Stimulated activated CD8-positive, alpha-beta memory T cell treated with anti-CD3 and anti-CD28 coated beads, Interleukin-7, amount 100 ng/mL, for 48 hours (primary cell): ENCODE results near the gene RGPD8.

ENCODE experiments used
- DNase-seq, 2 donors: peaks; one replicate each; pipeline ENCODE4 v3.0.0-alpha.2; 2020; ENCODE audit warnings: low read depth in 1 of 2; ENCODE audit errors: extremely low read depth in 1 of 2

The RGPD8 gene

DNA sequence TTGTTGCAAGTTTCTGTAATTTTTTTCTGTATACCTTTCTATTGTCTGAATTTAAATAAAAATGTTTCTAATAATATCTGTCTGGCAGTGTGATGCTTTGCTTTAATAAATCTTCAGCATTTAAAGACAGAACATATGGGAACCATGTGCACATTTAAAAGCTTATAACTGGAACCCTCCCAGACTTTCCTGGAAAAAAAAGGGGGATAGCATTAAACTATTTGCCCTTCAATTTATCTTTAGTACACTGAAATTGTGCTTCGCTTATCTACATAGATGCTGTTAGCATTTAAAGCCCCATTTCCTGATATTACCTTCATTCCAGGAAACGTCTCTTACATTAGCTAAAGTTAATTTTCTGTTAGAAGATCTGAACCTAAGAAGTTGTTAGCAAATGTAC, 93.5 kb downstream of the RGPD8 start:
- DNase-seq: no peak

DNA sequence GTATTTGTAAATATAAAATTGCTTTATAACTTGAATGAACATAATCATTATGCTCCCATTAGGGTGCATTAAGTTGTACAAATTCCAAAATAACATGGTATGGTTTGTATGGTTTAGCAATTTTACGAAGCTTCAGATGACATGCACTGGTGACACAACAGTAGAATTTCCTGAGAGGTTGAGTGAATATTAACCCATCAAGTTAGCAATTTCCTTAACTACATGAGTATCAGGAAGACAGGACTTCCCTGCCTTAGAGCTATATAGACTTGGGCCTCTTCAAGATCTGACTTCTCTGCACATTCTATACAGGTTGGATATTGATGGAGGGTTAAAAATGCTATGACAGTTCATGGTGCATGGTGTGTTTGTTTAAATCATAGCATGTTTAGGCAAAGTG, 97.8 kb downstream of the RGPD8 start:
- DNase-seq: no peak

DNA sequence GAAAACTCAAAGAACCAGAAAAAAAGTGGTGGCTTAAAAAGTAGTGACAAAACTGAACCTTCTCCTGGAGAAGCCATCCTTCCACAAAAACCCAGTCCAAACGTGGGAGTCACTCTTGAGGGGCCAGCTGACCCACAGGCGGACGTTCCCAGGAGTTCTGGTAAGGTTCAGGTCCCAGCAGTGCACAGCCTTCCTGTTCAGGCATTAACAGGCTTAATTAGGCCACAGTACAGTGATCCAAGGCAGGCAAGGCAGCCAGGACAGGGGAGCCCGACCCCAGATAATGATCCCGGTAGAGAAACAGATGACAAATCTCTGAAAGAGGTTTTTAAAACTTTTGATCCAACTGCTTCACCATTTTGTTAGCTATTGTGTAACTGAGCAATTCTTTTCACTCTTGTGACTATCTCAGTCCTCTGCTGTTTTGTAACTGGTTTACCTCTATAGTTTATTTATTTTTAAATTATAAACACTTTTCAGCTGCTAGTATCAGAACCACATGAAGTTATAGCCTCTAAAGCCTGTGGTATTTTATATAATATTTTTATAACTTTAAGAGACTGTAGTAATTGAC, 101.2 kb downstream of the RGPD8 start:
- DNase-seq: no peak

DNA sequence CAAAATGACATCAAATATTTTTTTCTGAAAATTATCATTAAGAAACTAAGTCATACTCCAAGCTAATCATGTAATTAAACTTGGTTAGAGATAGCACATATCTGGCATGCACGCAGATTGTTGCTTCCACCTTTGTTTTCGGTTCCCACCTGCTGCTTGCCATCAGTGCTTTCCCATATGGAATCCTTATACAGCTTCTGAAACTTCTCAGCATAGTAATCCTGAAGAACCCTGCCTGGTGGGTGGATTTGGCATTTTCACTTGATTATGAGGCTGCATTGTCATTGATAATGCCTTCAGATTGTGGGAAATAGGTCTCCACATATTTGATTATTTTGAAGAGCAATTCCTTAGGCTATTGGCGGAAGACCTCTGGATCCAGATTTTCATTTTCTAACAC, 110.5 kb downstream of the RGPD8 start:
- DNase-seq: no peak

DNA sequence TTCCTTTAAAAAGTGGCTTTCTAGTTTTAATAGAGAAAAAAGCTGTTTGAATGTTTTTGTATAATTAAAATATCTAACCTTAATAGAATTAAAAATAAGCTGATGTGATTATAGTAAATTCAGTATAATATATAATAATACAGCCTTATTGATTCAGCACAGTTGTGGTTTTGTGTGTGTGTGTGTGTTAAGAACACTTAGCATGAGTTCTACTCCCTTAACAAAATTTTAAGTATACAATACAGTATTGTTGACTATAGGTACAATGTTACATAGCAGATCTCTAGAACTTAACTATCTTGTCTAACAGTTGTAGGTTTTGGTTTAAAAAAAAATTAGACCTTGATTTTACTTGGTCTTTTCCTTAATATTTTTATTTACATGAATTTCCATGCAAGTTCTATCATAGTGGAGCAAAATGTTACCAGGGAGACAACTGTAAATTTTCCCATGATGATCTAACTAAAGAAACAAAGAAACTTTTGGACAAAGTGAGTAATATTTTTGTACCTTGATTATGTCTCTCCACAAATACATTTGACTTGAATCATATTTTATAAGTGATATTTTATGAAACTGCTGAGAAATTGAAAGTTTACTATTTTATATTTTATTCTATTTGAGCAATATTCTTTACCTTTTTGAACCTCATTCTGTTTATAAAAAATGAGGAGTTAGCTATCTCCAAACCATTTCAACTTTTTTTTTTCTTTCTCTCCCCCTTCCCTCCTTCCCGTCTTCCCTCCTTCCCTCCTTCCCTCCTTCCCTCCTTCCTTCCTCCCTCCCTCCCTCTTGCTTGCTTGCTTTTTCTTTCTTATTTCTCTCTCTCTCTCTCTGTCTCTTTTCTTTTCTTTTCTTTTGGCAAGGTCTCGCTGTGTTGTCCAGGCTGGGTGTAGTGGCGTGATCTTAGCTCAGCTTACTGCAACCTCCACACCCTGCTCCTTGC, 111.8 kb downstream of the RGPD8 start:
- no peak for DNase-seq
